Activated T-cell treated with anti-CD3 and anti-CD28 coated beads, Interleukin-2, amount 50 U/mL, for 4 hours (primary cell): ENCODE data around the gene CD300E. TPM values are rescaled to one million over a fixed set of nuclear protein-coding genes. Genes with fewer than 3 reads are reported as not detected.
"Not testable (repeated sequence)": the region's sequence is repeated elsewhere in the genome, so short reads cannot be mapped to it uniquely, and the experiment has no call there.

Source experiments
- ATAC-seq, 2 donors: fragments of 200-7000 bp; cut with Tn5 transposase; one replicate each; pipeline ENCODE4 v1.10.0; 2021
- DNase-seq: peaks from one replicate; pipeline ENCODE4 v3.0.0-alpha.2; 2020
- H3K27me3 Mint-ChIP-seq: one replicate; pipeline ENCODE4 v1.8.0; 2021; ENCODE audit warnings: low read depth, mixed read lengths
- H3K36me3 Mint-ChIP-seq: one replicate; pipeline ENCODE4 v1.8.0; 2022; ENCODE audit warnings: mixed read lengths; ENCODE audit not compliant: insufficient read depth
- H3K4me1 Mint-ChIP-seq: one replicate; pipeline ENCODE4 v1.8.0; 2021; ENCODE audit warnings: low read depth, mixed read lengths
- H3K4me3 Mint-ChIP-seq: one replicate; pipeline ENCODE4 v1.8.0; 2021; ENCODE audit warnings: mild to moderate bottlenecking, moderate library complexity, mixed read lengths
- H3K9me3 Mint-ChIP-seq: one replicate; pipeline ENCODE4 v1.8.0; 2021; ENCODE audit warnings: mixed read lengths
- total RNA-seq, 3 donors: library from RNA; stranded (reverse); gene quantifications; one replicate each; pipeline ENCODE4 v1.2.1, GENCODE V29; 2021

The CD300E gene
- total RNA-seq, 3 donors from 2014 or later = not detected

- Mint-ChIP-seq H3K36me3 (no peaks in the 10 kb centered on the region), H3K4me1 (peaks cover 22% of the 10 kb centered on the region), H3K27me3 (peaks cover 43% of the 10 kb centered on the region), H3K4me3 (no peak overlapping the region), H3K9me3 (no peaks in the 10 kb centered on the region)
- DNase-seq (no peak), ATAC-seq (no peak)
These were observed 19.0 kb upstream of the CD300E start for GRCh38 chr17:74642556-74642955.

GRCh38 chr17:74641958-74642298 is 18.4 kb upstream of the CD300E start:
- H3K4me1 Mint-ChIP-seq = peaks cover 22% of the 10 kb centered on the region
- no peaks in the 10 kb centered on the region for H3K9me3 Mint-ChIP-seq
- DNase-seq (no peak), ATAC-seq (no peak)
- peaks cover 43% of the 10 kb centered on the region for H3K27me3 Mint-ChIP-seq
- H3K4me3 Mint-ChIP-seq = no peak overlapping the region
- no peaks in the 10 kb centered on the region for H3K36me3 Mint-ChIP-seq

- DNase-seq (no peak), ATAC-seq (no peak)
- Mint-ChIP-seq H3K36me3 (no peaks in the 10 kb centered on the region), H3K9me3 (no peaks in the 10 kb centered on the region), H3K4me1 (peaks cover 22% of the 10 kb centered on the region), H3K27me3 (peaks cover 43% of the 10 kb centered on the region), H3K4me3 (no peak overlapping the region)
These were observed 17.9 kb upstream of the CD300E start for GRCh38 chr17:74641224-74641957.

GRCh38 chr17:74639704-74640151 is 16.2 kb upstream of the CD300E start:
- no peak for DNase-seq
- peak; percentile 14 to 46 for ATAC-seq
- H3K27me3 Mint-ChIP-seq = peaks cover 47% of the 10 kb centered on the region
- no peaks in the 10 kb centered on the region for H3K9me3 Mint-ChIP-seq
- H3K4me1 Mint-ChIP-seq = peaks cover 22% of the 10 kb centered on the region
- H3K4me3 Mint-ChIP-seq = no peak overlapping the region
- no peaks in the 10 kb centered on the region for H3K36me3 Mint-ChIP-seq

DNA sequence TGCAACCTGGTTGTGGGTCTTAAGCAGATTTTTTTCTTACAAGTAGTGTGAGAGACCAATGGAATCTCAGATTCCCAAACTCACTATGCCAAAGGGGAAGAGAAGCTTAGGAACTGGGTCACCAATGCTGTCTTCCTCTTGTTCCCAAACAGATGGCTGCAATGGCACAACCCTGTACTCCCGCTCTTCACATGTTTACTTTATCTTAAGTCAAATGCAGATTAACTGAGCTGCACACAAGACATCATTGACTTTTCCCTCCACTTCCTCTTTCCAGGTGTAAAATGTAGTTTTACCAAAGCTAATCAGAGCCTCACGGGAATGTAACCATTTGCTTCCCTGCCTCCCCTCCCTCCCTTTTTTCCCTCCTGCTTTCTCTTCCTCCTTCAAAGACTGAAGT is 14.4 kb upstream of the CD300E start:
- ATAC-seq (no peak), DNase-seq (no peak)
- peaks cover 42% of the 10 kb centered on the region for H3K27me3 Mint-ChIP-seq
- H3K36me3 Mint-ChIP-seq = no peaks in the 10 kb centered on the region
- H3K4me1 Mint-ChIP-seq = peaks cover 22% of the 10 kb centered on the region
- H3K4me3 Mint-ChIP-seq = no peak overlapping the region
- H3K9me3 Mint-ChIP-seq = no peaks in the 10 kb centered on the region

- no peaks in the 10 kb centered on the region for H3K9me3 Mint-ChIP-seq
- peaks cover 42% of the 10 kb centered on the region for H3K27me3 Mint-ChIP-seq
- ATAC-seq = no peak
These were observed 13.7 kb upstream of the CD300E start for GRCh38 chr17:74637265-74637664.

DNA sequence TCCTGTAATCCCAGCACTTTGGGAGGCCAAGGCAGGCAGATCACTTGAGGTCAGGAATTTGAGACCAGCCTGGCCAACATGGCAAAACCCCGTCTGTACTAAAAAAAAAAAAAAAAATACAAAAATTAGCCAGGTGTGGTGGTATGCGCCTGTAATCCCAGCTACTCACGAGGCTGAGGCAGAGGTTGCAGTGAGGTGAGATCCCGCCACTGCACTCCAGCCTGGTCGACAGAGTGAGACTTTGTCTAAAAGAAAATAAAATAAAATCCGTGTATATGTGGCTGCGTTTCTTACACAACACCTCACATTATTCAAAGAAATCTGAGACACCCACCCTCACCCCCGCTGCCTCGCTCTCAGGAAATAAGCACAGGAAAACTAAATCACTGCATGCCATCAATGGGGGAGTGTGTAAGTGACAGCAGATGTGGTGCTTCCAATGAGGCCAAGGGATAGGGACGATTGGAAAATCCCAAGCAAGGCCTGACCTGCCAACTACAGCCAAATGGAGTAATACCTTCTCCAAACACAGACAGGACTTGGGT is 13.1 kb upstream of the CD300E start:
- Mint-ChIP-seq H3K27me3 (peaks cover 37% of the 10 kb centered on the region), H3K4me1 (peaks cover 22% of the 10 kb centered on the region)
- H3K9me3 Mint-ChIP-seq, H3K36me3 Mint-ChIP-seq, H3K4me3 Mint-ChIP-seq, ATAC-seq, DNase-seq: not testable (repeated sequence)

More at GRCh38 chr17:74637265-74637664, 13.7 kb upstream of the CD300E start:
- no peak for DNase-seq
- no peaks in the 10 kb centered on the region for H3K36me3 Mint-ChIP-seq
- peaks cover 24% of the 10 kb centered on the region for H3K4me1 Mint-ChIP-seq
- H3K4me3 Mint-ChIP-seq = no peak overlapping the region

- Mint-ChIP-seq H3K9me3 (no peaks in the 10 kb centered on the region), H3K4me1 (peaks cover 16% of the 10 kb centered on the region), H3K27me3 (peaks cover 30% of the 10 kb centered on the region), H3K4me3 (no peak overlapping the region), H3K36me3 (no peaks in the 10 kb centered on the region)
- no peak for DNase-seq
- ATAC-seq = no peak
These were observed 11.9 kb upstream of the CD300E start for GRCh38 chr17:74635418-74635817.

GRCh38 chr17:74633326-74633725 is 9.8 kb upstream of the CD300E start:
- Mint-ChIP-seq H3K36me3 (no peaks in the 10 kb centered on the region), H3K4me1 (peaks cover 3% of the 10 kb centered on the region), H3K4me3 (no peak overlapping the region), H3K27me3 (peaks cover 30% of the 10 kb centered on the region), H3K9me3 (no peaks in the 10 kb centered on the region)
- ATAC-seq (no peak), DNase-seq (no peak)

DNA sequence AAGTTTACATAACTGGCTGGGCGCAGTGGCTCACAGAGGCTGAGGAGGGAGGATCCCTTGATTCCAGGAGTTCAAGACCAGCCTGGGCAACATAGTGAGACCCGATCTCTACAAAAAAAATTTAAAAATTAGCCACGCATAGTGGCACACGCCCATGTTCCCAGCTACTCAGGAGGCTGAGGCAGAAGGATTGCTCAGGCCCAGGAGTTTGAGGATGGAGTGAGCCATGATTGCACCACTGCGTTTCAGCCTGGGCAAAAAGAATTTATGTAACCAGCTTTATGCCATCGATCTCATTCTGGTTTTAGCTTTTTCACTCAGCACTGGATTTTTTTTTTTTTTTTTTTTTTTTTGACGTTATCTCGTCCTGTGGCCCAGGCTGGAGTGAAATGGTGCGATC is 9.1 kb upstream of the CD300E start:
- Mint-ChIP-seq H3K36me3 (no peaks in the 10 kb centered on the region), H3K4me1 (peaks cover 3% of the 10 kb centered on the region), H3K27me3 (peaks cover 30% of the 10 kb centered on the region), H3K9me3 (no peaks in the 10 kb centered on the region), H3K4me3 (no peak overlapping the region)
- DNase-seq (no peak), ATAC-seq (no peak)

DNA sequence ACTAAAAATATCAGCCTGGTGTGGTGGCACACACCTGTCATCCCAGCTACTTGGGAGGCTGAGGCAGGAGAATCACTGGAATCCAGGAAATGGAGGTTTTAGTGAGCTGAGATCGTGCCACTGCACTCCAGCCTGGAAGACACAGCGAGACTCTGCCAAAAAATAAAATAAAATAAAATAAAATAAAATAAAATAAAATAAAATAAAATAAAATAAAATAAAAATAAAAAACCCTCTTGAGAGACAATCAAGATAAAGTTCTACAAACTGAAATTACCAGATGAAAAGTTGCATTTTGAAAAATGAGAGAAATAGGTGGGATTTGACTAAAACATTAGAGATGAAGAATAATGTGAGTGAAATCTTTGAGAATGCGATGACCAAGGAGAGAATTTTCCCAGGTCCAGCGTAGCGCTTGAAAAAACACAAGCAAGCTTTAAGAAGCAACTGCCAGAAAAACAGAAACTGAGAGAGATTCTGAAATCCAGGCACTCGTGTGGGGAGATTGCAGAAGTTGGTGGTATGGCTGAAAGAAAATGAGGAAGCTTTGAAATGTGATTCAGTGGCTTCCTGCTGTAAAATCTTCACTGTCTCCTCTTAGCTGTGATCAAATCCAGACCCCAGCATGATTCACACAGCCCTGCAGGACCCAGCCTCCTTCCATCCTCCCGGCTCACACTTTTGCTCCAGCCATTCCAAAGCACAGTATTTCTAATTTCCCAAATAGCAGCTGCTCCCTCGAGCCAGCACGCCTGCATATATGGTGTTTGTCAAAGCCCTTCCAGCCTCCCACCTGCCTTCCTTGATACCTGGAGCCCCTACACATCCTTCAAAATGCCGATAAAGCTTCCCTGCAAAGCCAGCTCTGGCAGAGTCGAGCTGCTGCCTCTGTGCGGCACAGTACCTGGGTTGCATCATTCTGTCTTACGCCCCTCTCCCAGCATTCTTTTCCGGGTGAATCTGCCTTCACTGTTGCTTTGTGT is 8.2 kb upstream of the CD300E start:
- no peak overlapping the region for H3K4me3 Mint-ChIP-seq
- H3K27me3 Mint-ChIP-seq = peaks cover 34% of the 10 kb centered on the region
- ATAC-seq (no peak), DNase-seq (no peak)
- H3K36me3 Mint-ChIP-seq = no peaks in the 10 kb centered on the region
- H3K9me3 Mint-ChIP-seq = peaks cover 2% of the 10 kb centered on the region
- H3K4me1 Mint-ChIP-seq = peaks cover 3% of the 10 kb centered on the region

GRCh38 chr17:74630251-74630650 is 6.7 kb upstream of the CD300E start:
- H3K36me3 Mint-ChIP-seq, H3K9me3 Mint-ChIP-seq, H3K4me3 Mint-ChIP-seq, DNase-seq, H3K4me1 Mint-ChIP-seq, ATAC-seq: not testable (repeated sequence)
- H3K27me3 Mint-ChIP-seq = peaks cover 35% of the 10 kb centered on the region

DNA sequence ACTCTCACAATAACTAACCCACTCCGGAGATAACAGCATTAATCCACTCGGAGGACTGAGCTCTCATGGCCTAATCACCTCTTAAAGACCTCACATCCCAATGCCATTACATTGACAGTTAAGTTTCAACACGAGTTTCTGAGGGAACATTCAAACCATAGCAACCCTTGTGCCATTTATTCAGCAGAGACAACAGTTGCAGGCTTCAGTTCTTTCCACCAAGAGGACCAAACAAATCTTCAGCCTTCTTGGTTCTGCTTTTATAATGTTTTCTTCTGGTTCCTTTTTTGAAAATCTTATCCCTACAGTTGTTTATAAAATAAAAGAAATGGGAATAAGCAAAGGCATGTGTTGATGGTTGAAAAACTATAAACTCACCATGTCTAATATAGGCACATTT is 2.1 kb upstream of the CD300E start:
- Mint-ChIP-seq H3K9me3 (peaks cover 4% of the 10 kb centered on the region), H3K36me3 (no peaks in the 10 kb centered on the region), H3K4me1 (no peaks in the 10 kb centered on the region), H3K27me3 (peaks cover 57% of the 10 kb centered on the region), H3K4me3 (no peak overlapping the region)
- DNase-seq (no peak), ATAC-seq (no peak)

DNA sequence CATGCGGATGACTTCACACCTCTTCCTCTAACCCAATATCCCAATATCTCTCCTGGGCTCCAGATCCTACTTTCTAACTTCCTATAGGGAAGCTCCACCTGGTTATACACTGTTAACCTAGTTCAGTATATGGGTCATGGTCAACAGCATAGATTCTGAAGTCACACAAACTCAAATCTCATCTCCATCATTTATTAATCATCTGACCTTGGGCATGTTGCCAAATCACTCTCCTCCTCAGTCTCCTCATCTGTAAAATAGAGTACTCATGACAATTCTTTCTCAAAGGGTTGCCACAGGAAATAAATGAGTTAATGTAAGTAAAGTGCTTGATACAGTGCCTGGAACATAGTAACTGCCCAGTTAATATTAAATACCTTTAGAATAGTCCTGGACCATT is 593 bp upstream of the CD300E start:
- no peaks in the 10 kb centered on the region for H3K36me3 Mint-ChIP-seq
- H3K4me1 Mint-ChIP-seq = no peaks in the 10 kb centered on the region
- peaks cover 55% of the 10 kb centered on the region for H3K27me3 Mint-ChIP-seq
- ATAC-seq (no peak), DNase-seq (no peak)
- H3K4me3 Mint-ChIP-seq = no peak overlapping the region
- H3K9me3 Mint-ChIP-seq = peaks cover 4% of the 10 kb centered on the region
